ENCODE results near the gene CYP2A13. TPM values are rescaled to one million over a fixed set of nuclear protein-coding genes. Genes with fewer than 3 reads are reported as not detected.
"Not testable (repeated sequence)": the region's sequence is repeated elsewhere in the genome, so short reads cannot be mapped to it uniquely, and the experiment has no call there.

The CYP2A13 gene
- total RNA-seq, result not detected in 2 replicates

GRCh38 chr19:41088151-41088550, at the start of gene CYP2A13:
CYP2A13 (plus strand) TSS chr19:41088451; CDS start chr19:41088472, 21 bp downstream.
- no peaks in the 10 kb centered on the region for H3K4me1 Mint-ChIP-seq (ENCODE audit: low read depth)
- H3K9me3 Mint-ChIP-seq, result no peaks in the 10 kb centered on the region
- no peaks in the 10 kb centered on the region for H3K36me3 Mint-ChIP-seq (ENCODE audit: low read depth)
- peaks cover 40% of the 10 kb centered on the region for H3K27me3 Mint-ChIP-seq (ENCODE audit: low read depth)
- no peak within 1 kb of the TSS for H3K4me3 Mint-ChIP-seq (ENCODE audit: low read depth)
- H3K27ac Mint-ChIP-seq, result no peak within 1 kb of the TSS
- intact Hi-C loops (cut with micrococcal nuclease), result no loop called here
- DNase-seq (ENCODE audit: low spot score), result no peak

- Mint-ChIP-seq H3K27ac (no peak overlapping the region), H3K27me3 (ENCODE audit: low read depth) (peaks cover 17% of the 10 kb centered on the region), H3K9me3 (no peaks in the 10 kb centered on the region), H3K36me3 (ENCODE audit: low read depth) (no peaks in the 10 kb centered on the region), H3K4me1 (ENCODE audit: low read depth) (no peaks in the 10 kb centered on the region), H3K4me3 (ENCODE audit: low read depth) (no peak overlapping the region)
- intact Hi-C loops (cut with micrococcal nuclease), result no loop called here
- DNase-seq (ENCODE audit: low spot score), result no peak
Observed at GRCh38 chr19:41039806-41040205, 48.4 kb upstream of the CYP2A13 start.

GRCh38 chr19:41045095-41045494, 43.2 kb upstream of the CYP2A13 start:
- H3K4me1 Mint-ChIP-seq (ENCODE audit: low read depth); H3K27ac Mint-ChIP-seq; H3K4me3 Mint-ChIP-seq (ENCODE audit: low read depth); H3K27me3 Mint-ChIP-seq (ENCODE audit: low read depth); intact Hi-C loops (cut with micrococcal nuclease); DNase-seq (ENCODE audit: low spot score); H3K9me3 Mint-ChIP-seq; H3K36me3 Mint-ChIP-seq (ENCODE audit: low read depth): not testable (repeated sequence)

GRCh38 chr19:41050426-41050825, 37.8 kb upstream of the CYP2A13 start:
- Mint-ChIP-seq H3K27ac (no peak overlapping the region), H3K36me3 (ENCODE audit: low read depth) (no peaks in the 10 kb centered on the region), H3K27me3 (ENCODE audit: low read depth) (peaks cover 13% of the 10 kb centered on the region), H3K9me3 (no peaks in the 10 kb centered on the region), H3K4me3 (ENCODE audit: low read depth) (no peak overlapping the region), H3K4me1 (ENCODE audit: low read depth) (no peaks in the 10 kb centered on the region)
- intact Hi-C loops (cut with micrococcal nuclease), result no loop called here
- no peak for DNase-seq (ENCODE audit: low spot score)

- H3K27ac Mint-ChIP-seq; H3K9me3 Mint-ChIP-seq; DNase-seq (ENCODE audit: low spot score); H3K4me3 Mint-ChIP-seq (ENCODE audit: low read depth); intact Hi-C loops (cut with micrococcal nuclease); H3K36me3 Mint-ChIP-seq (ENCODE audit: low read depth); H3K4me1 Mint-ChIP-seq (ENCODE audit: low read depth): not testable (repeated sequence)
- peaks cover 16% of the 10 kb centered on the region for H3K27me3 Mint-ChIP-seq (ENCODE audit: low read depth)
Observed at GRCh38 chr19:41052162-41052561, 36.1 kb upstream of the CYP2A13 start.

- H3K9me3 Mint-ChIP-seq; H3K27ac Mint-ChIP-seq; H3K4me1 Mint-ChIP-seq (ENCODE audit: low read depth); H3K36me3 Mint-ChIP-seq (ENCODE audit: low read depth); intact Hi-C loops (cut with micrococcal nuclease); DNase-seq (ENCODE audit: low spot score); H3K4me3 Mint-ChIP-seq (ENCODE audit: low read depth): not testable (repeated sequence)
- H3K27me3 Mint-ChIP-seq (ENCODE audit: low read depth), result peaks cover 16% of the 10 kb centered on the region
Observed at GRCh38 chr19:41053331-41053730, 34.9 kb upstream of the CYP2A13 start.

GRCh38 chr19:41064974-41065569, 23.2 kb upstream of the CYP2A13 start:
- H3K4me1 Mint-ChIP-seq (ENCODE audit: low read depth), result no peaks in the 10 kb centered on the region

GRCh38 chr19:41076286-41076685, 12.0 kb upstream of the CYP2A13 start:
- H3K4me1 Mint-ChIP-seq (ENCODE audit: low read depth), result no peaks in the 10 kb centered on the region
- intact Hi-C loops (cut with micrococcal nuclease), result no loop called here
- DNase-seq (ENCODE audit: low spot score), result no peak
- H3K9me3 Mint-ChIP-seq, result no peaks in the 10 kb centered on the region
- peaks cover 19% of the 10 kb centered on the region for H3K27me3 Mint-ChIP-seq (ENCODE audit: low read depth)
- no peak overlapping the region for H3K27ac Mint-ChIP-seq
- no peak overlapping the region for H3K4me3 Mint-ChIP-seq (ENCODE audit: low read depth)
- H3K36me3 Mint-ChIP-seq (ENCODE audit: low read depth), result no peaks in the 10 kb centered on the region

More at GRCh38 chr19:41064974-41065569, 23.2 kb upstream of the CYP2A13 start:
- H3K27ac Mint-ChIP-seq, result no peak overlapping the region
- H3K4me3 Mint-ChIP-seq (ENCODE audit: low read depth), result no peak overlapping the region
- intact Hi-C loops (cut with micrococcal nuclease), result no loop called here
- peaks cover 28% of the 10 kb centered on the region for H3K27me3 Mint-ChIP-seq (ENCODE audit: low read depth)
- H3K36me3 Mint-ChIP-seq (ENCODE audit: low read depth), result no peaks in the 10 kb centered on the region
- no peak for DNase-seq (ENCODE audit: low spot score)
- H3K9me3 Mint-ChIP-seq, result no peaks in the 10 kb centered on the region

GRCh38 chr19:41083516-41083915, 4.7 kb upstream of the CYP2A13 start:
- H3K27ac Mint-ChIP-seq, result no peak overlapping the region
- DNase-seq (ENCODE audit: low spot score), result no peak
- intact Hi-C loops (cut with micrococcal nuclease), result no loop called here
- H3K27me3 Mint-ChIP-seq (ENCODE audit: low read depth), result peaks cover 20% of the 10 kb centered on the region
- no peaks in the 10 kb centered on the region for H3K4me1 Mint-ChIP-seq (ENCODE audit: low read depth)
- no peaks in the 10 kb centered on the region for H3K9me3 Mint-ChIP-seq
- H3K4me3 Mint-ChIP-seq (ENCODE audit: low read depth), result no peak overlapping the region
- no peaks in the 10 kb centered on the region for H3K36me3 Mint-ChIP-seq (ENCODE audit: low read depth)

GRCh38 chr19:41085748-41086415, 2.4 kb upstream of the CYP2A13 start:
- H3K27me3 Mint-ChIP-seq (ENCODE audit: low read depth), result peaks cover 31% of the 10 kb centered on the region
- no peak for DNase-seq (ENCODE audit: low spot score)
- intact Hi-C loops (cut with micrococcal nuclease), result no loop called here

GRCh38 chr19:41089959-41090358, 1.7 kb downstream of the CYP2A13 start:
- no peak for DNase-seq (ENCODE audit: low spot score)
- H3K27ac Mint-ChIP-seq, result no peak overlapping the region
- intact Hi-C loops (cut with micrococcal nuclease), result no loop called here
- peaks cover 38% of the 10 kb centered on the region for H3K27me3 Mint-ChIP-seq (ENCODE audit: low read depth)
- H3K4me3 Mint-ChIP-seq (ENCODE audit: low read depth), result no peak overlapping the region
- no peaks in the 10 kb centered on the region for H3K9me3 Mint-ChIP-seq
- no peaks in the 10 kb centered on the region for H3K4me1 Mint-ChIP-seq (ENCODE audit: low read depth)
- H3K36me3 Mint-ChIP-seq (ENCODE audit: low read depth), result no peaks in the 10 kb centered on the region

More at GRCh38 chr19:41085748-41086415, 2.4 kb upstream of the CYP2A13 start:
- Mint-ChIP-seq H3K4me1 (ENCODE audit: low read depth) (no peaks in the 10 kb centered on the region), H3K27ac (no peak overlapping the region), H3K36me3 (ENCODE audit: low read depth) (no peaks in the 10 kb centered on the region), H3K4me3 (ENCODE audit: low read depth) (no peak overlapping the region), H3K9me3 (no peaks in the 10 kb centered on the region)

- H3K36me3 Mint-ChIP-seq (ENCODE audit: low read depth), result no peaks in the 10 kb centered on the region
- H3K9me3 Mint-ChIP-seq, result no peaks in the 10 kb centered on the region
- H3K27ac Mint-ChIP-seq, result no peak overlapping the region
- H3K4me1 Mint-ChIP-seq (ENCODE audit: low read depth), result peaks cover 2% of the 10 kb centered on the region
- no peak overlapping the region for H3K4me3 Mint-ChIP-seq (ENCODE audit: low read depth)
- H3K27me3 Mint-ChIP-seq (ENCODE audit: low read depth), result peaks cover 18% of the 10 kb centered on the region
- intact Hi-C loops (cut with micrococcal nuclease), result no loop called here
- no peak for DNase-seq (ENCODE audit: low spot score)
Observed at GRCh38 chr19:41095703-41096102, 7.5 kb downstream of the CYP2A13 start.

GRCh38 chr19:41096353-41096752, 8.1 kb downstream of the CYP2A13 start:
- H3K9me3 Mint-ChIP-seq, result no peaks in the 10 kb centered on the region
- peaks cover 2% of the 10 kb centered on the region for H3K4me1 Mint-ChIP-seq (ENCODE audit: low read depth)
- H3K4me3 Mint-ChIP-seq (ENCODE audit: low read depth), result no peak overlapping the region
- H3K36me3 Mint-ChIP-seq (ENCODE audit: low read depth), result no peaks in the 10 kb centered on the region
- intact Hi-C loops (cut with micrococcal nuclease), result no loop called here
- no peak for DNase-seq (ENCODE audit: low spot score)
- no peak overlapping the region for H3K27ac Mint-ChIP-seq
- peaks cover 11% of the 10 kb centered on the region for H3K27me3 Mint-ChIP-seq (ENCODE audit: low read depth)

All from activated T-helper 2 cell treated with anti-CD3 and anti-CD28 coated beads, Interferon-gamma antibody, Interleukin-2, Interleukin-4, amounts not matched to agents 10 μg/mL and 5 μg/mL and 100 μg/mL, durations not matched to agents 14 hours and 24 hours and 36 hours (primary cell).